Measurements from ENCODE around the gene CDK13. TPM values are rescaled to one million over a fixed set of nuclear protein-coding genes. Genes with fewer than 3 reads are reported as not detected.

CDK13 gene
- total RNA-seq, 1 experiment from 2014 or later, result 52.2 TPM

GRCh38 chr7:39950473-39951225, 593 bp downstream of the CDK13 start:
- H3K27me3 Mint-ChIP-seq (ENCODE audit: low read depth), result no peaks in the 10 kb centered on the region
- Histone ChIP-seq H4K5ac (ENCODE audit: insufficient read length, low read depth, low read length) (no peak overlapping the region), H3K56ac (ENCODE audit: insufficient read length, low read depth, low read length) (no peak overlapping the region), H3K4me1 (ENCODE audit: insufficient read depth, low read length) (peaks cover 4% of the 10 kb centered on the region), H3K27ac (ENCODE audit: insufficient read length, low read depth, low read length) (peak overlapping the region; percentile 81), H2AK5ac (ENCODE audit: insufficient read length, low read length) (no peak overlapping the region), H2BK12ac (ENCODE audit: insufficient read length, low read depth, low read length) (no peak overlapping the region), H3K79me1 (ENCODE audit: insufficient read depth, low read depth, low read length, poor library complexity, severe bottlenecking) (no peaks in the 10 kb centered on the region), H3K27me3 (ENCODE audit: insufficient read depth, low read length) (no peaks in the 10 kb centered on the region), H3K23ac (ENCODE audit: insufficient read length, low read depth, low read length) (no peak overlapping the region), H2BK120ac (ENCODE audit: low read depth, low read length, poor library complexity, severe bottlenecking) (no peak overlapping the region), H3K14ac (ENCODE audit: insufficient read depth, low read length) (peak overlapping the region; percentile 97), H3K23me2 (ENCODE audit: insufficient read length, low read depth, low read length, poor library complexity, severe bottlenecking) (peaks cover 4% of the 10 kb centered on the region), H2AFZ (ENCODE audit: low read length) (no peak overlapping the region), H3T11ph (ENCODE audit: low read length) (no peak overlapping the region), H3K18ac (ENCODE audit: insufficient read length, low read depth, low read length) (peak overlapping the region; percentile 90), H3K9me3 (ENCODE audit: control insufficient read depth, low read depth, low read length) (no peaks in the 10 kb centered on the region), H4K91ac (ENCODE audit: insufficient read length, low read depth, low read length) (no peak overlapping the region), H4K8ac (replicated peaks; ENCODE audit: insufficient read length, low read depth, low read length) (no peak overlapping the region), H3K9ac (ENCODE audit: extremely low read depth, insufficient read length, low read length) (peak overlapping the region; percentile 92), H3K4me2 (ENCODE audit: insufficient read depth, insufficient read length, low read length) (peak overlapping the region; percentile 72), H2BK15ac (ENCODE audit: low read depth, low read length) (no peak overlapping the region), H2BK5ac (ENCODE audit: insufficient read length, low read length) (no peak overlapping the region), H2BK20ac (ENCODE audit: low read depth, low read length, poor library complexity, severe bottlenecking) (no peak overlapping the region), H4K20me1 (ENCODE audit: control insufficient read depth, insufficient read depth, insufficient read length) (no peaks in the 10 kb centered on the region), H3K4ac (ENCODE audit: low read depth, low read length) (no peak overlapping the region), H3K79me2 (ENCODE audit: insufficient read depth, low read length) (peaks cover 31% of the 10 kb centered on the region; the same call in 1 of the 2 replicates)
- H3K4me3 Mint-ChIP-seq, result peak overlapping the region; percentile 98 to 100
- H3K36me3 Mint-ChIP-seq (ENCODE audit: insufficient read depth in 1 of 3, low read depth in 3 of 3), result peaks cover 8 to 14% (median 10%) of the 10 kb centered on the region in 3 experiments
- TF ChIP-seq, protein P1, sequence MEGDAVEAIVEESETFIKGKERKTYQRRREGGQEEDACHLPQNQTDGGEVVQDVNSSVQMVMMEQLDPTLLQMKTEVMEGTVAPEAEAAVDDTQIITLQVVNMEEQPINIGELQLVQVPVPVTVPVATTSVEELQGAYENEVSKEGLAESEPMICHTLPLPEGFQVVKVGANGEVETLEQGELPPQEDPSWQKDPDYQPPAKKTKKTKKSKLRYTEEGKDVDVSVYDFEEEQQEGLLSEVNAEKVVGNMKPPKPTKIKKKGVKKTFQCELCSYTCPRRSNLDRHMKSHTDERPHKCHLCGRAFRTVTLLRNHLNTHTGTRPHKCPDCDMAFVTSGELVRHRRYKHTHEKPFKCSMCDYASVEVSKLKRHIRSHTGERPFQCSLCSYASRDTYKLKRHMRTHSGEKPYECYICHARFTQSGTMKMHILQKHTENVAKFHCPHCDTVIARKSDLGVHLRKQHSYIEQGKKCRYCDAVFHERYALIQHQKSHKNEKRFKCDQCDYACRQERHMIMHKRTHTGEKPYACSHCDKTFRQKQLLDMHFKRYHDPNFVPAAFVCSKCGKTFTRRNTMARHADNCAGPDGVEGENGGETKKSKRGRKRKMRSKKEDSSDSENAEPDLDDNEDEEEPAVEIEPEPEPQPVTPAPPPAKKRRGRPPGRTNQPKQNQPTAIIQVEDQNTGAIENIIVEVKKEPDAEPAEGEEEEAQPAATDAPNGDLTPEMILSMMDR (conservative IDR thresholded peaks at IDR 0.05), result no peak
- no peak for DNase-seq
- H3K9me3 Mint-ChIP-seq, result peaks cover 0 to 6% of the 10 kb centered on the region in 2 experiments; a peak in 2 of 5 replicates
- no CpG with 5 or more reads among the region's 93 CpGs for WGBS (ENCODE audit: extremely low coverage, insufficient read length, low lambda C conversion rate)
- H3K27ac Mint-ChIP-seq, result peak overlapping the region; percentile 44 to 86 (median 63); a peak in 3 of 7 replicates
- H3K4me1 Mint-ChIP-seq, result peaks cover 16 to 25% of the 10 kb centered on the region in 2 experiments
